Measurements from ENCODE around the gene PI4KA. TPM values are rescaled to one million over a fixed set of nuclear protein-coding genes. Genes with fewer than 3 reads are reported as not detected.
A peak's percentile ranks its signal among the peaks of the same experiment; 100 is the strongest.

The PI4KA gene
- total RNA-seq, 5 donors from 2014 or later (not counting 1 experiment from before 2014, with no cell fraction given), result 135 to 187 (median 143) TPM

- DNase-seq, result no peak
- H3K27me3 ChIP-seq (replicated peaks in 1 of 2; ENCODE audit: control insufficient read depth in 2 of 2, extremely low read depth in 1 of 2, insufficient read depth in 2 of 2, low read length in 1 of 2), result no peaks in the 10 kb centered on the region
- Mint-ChIP-seq H3K9me3 (no peaks in the 10 kb centered on the region), H3K4me3 (no peak overlapping the region), H3K4me1 (peaks cover 18 to 36% (median 32%) of the 10 kb centered on the region in 3 donors), H3K27ac (peak overlapping the region in 1 of 2 donors; percentile 71), H3K27me3 (no peaks in the 10 kb centered on the region), H3K36me3 (peaks cover 27% of the 10 kb centered on the region)
- peaks cover 0 to 20% of the 10 kb centered on the region in 2 experiments for H3K4me1 ChIP-seq (ENCODE audit: control insufficient read depth in 1 of 2, extremely low read depth in 1 of 2, insufficient read depth in 2 of 2, low read length in 2 of 2)
- peaks cover 14 to 33% of the 10 kb centered on the region in 2 donors for H3K36me3 ChIP-seq (ENCODE audit: control insufficient read depth in 2 of 2, extremely low read depth in 1 of 2, insufficient read depth in 1 of 2, low read length in 1 of 2)
- ChIA-PET POLR2A (interaction anchor here in 1 of 2 donors (0.5 kb wide), 1 partner anchor 11 kb away, joined by 4 read pairs; no protein-coding TSS in a partner anchor), CTCF (no interaction called here)
- no peaks in the 10 kb centered on the region for H3K9me3 ChIP-seq
- ATAC-seq (replicated peaks in 1 of 4), result no peak
- peak overlapping the region; percentile 32 for H3K27ac ChIP-seq (ENCODE audit: low read length)
- WGBS (ENCODE audit: insufficient coverage), result 89% methylated on average over 5 of the region's 7 CpGs
- no peak overlapping the region for H3K4me3 ChIP-seq (ENCODE audit: control insufficient read depth in 1 of 2, extremely low read depth in 1 of 2, low read length in 1 of 2)
Measured at GRCh38 chr22:20868025-20868962, 9.7 kb upstream of the PI4KA start.

- Mint-ChIP-seq H3K27me3 (no peaks in the 10 kb centered on the region), H3K4me1 (peaks cover 27 to 43% (median 40%) of the 10 kb centered on the region in 3 donors), H3K9me3 (no peaks in the 10 kb centered on the region), H3K36me3 (peaks cover 26% of the 10 kb centered on the region), H3K27ac (peak overlapping the region; percentile 57 to 71), H3K4me3 (no peak overlapping the region)
- peak in 1 of 35 experiments; percentile 12 for DNase-seq
- H3K27ac ChIP-seq (ENCODE audit: low read length), result peak overlapping the region; percentile 32
- no peaks in the 10 kb centered on the region for H3K9me3 ChIP-seq
- 92% methylated on average over 9 of the region's 11 CpGs for whole genome bisulfite sequencing (ENCODE audit: insufficient coverage)
- ATAC-seq (replicated peaks in 1 of 4), result peak in 1 of 4 experiments; percentile 35
- peaks cover 11 to 38% of the 10 kb centered on the region in 2 donors for H3K36me3 ChIP-seq (ENCODE audit: control insufficient read depth in 2 of 2, extremely low read depth in 1 of 2, insufficient read depth in 1 of 2, low read length in 1 of 2)
- ChIA-PET POLR2A (interaction anchor here (0.5 to 0.7 kb wide), 3 partner anchors 11 to 724 kb away, joined by 3 to 4 read pairs (median 3); no protein-coding TSS in a partner anchor), CTCF (no interaction called here)
- H3K4me3 ChIP-seq (ENCODE audit: control insufficient read depth in 1 of 2, extremely low read depth in 1 of 2, low read length in 1 of 2), result no peak overlapping the region
- peaks cover 0 to 29% of the 10 kb centered on the region in 2 experiments for H3K4me1 ChIP-seq (ENCODE audit: control insufficient read depth in 1 of 2, extremely low read depth in 1 of 2, insufficient read depth in 2 of 2, low read length in 2 of 2)
- H3K27me3 ChIP-seq (replicated peaks in 1 of 2; ENCODE audit: control insufficient read depth in 2 of 2, extremely low read depth in 1 of 2, insufficient read depth in 2 of 2, low read length in 1 of 2), result no peaks in the 10 kb centered on the region
Measured at GRCh38 chr22:20867179-20868024, 8.8 kb upstream of the PI4KA start.

GRCh38 chr22:20866736-20867135 is 8.1 kb upstream of the PI4KA start:
- Histone ChIP-seq H3K4me1 (ENCODE audit: control insufficient read depth in 1 of 2, extremely low read depth in 1 of 2, insufficient read depth in 2 of 2, low read length in 2 of 2) (peaks cover 0 to 32% of the 10 kb centered on the region in 2 experiments), H3K4me3 (ENCODE audit: control insufficient read depth in 1 of 2, extremely low read depth in 1 of 2, low read length in 1 of 2) (no peak overlapping the region), H3K27ac (ENCODE audit: low read length) (peak overlapping the region; percentile 32), H3K36me3 (ENCODE audit: control insufficient read depth in 2 of 2, extremely low read depth in 1 of 2, insufficient read depth in 1 of 2, low read length in 1 of 2) (peaks cover 11 to 38% of the 10 kb centered on the region in 2 donors), H3K9me3 (no peaks in the 10 kb centered on the region), H3K27me3 (replicated peaks in 1 of 2; ENCODE audit: control insufficient read depth in 2 of 2, extremely low read depth in 1 of 2, insufficient read depth in 2 of 2, low read length in 1 of 2) (no peaks in the 10 kb centered on the region)
- H3K27me3 Mint-ChIP-seq, result no peaks in the 10 kb centered on the region
- no peaks in the 10 kb centered on the region for H3K9me3 Mint-ChIP-seq
- WGBS (ENCODE audit: insufficient coverage), result 100% methylated on average over 1 of the region's 5 CpGs
- peaks cover 31% of the 10 kb centered on the region for H3K36me3 Mint-ChIP-seq
- H3K4me1 Mint-ChIP-seq, result peaks cover 33 to 49% (median 46%) of the 10 kb centered on the region in 3 donors
- H3K4me3 Mint-ChIP-seq, result no peak overlapping the region
- ATAC-seq (replicated peaks in 1 of 4), result no peak
- H3K27ac Mint-ChIP-seq, result peak overlapping the region; percentile 12 to 59
- POLR2A ChIA-PET, result interaction anchor here in 1 of 2 donors (0.6 to 0.7 kb wide), 2 partner anchors 23 to 724 kb away, joined by 3 read pairs; no protein-coding TSS in a partner anchor
- CTCF ChIA-PET, result no interaction called here
- no peak for DNase-seq

- no peak overlapping the region for H3K27ac Mint-ChIP-seq
- ChIA-PET CTCF (no interaction called here), POLR2A (no interaction called here)
- H3K27me3 Mint-ChIP-seq, result no peaks in the 10 kb centered on the region
- H3K36me3 Mint-ChIP-seq, result peaks cover 31% of the 10 kb centered on the region
- Histone ChIP-seq H3K4me1 (ENCODE audit: control insufficient read depth in 1 of 2, extremely low read depth in 1 of 2, insufficient read depth in 2 of 2, low read length in 2 of 2) (peaks cover 0 to 33% of the 10 kb centered on the region in 2 experiments), H3K36me3 (ENCODE audit: control insufficient read depth in 2 of 2, extremely low read depth in 1 of 2, insufficient read depth in 1 of 2, low read length in 1 of 2) (peaks cover 11 to 35% of the 10 kb centered on the region in 2 donors), H3K4me3 (ENCODE audit: control insufficient read depth in 1 of 2, extremely low read depth in 1 of 2, low read length in 1 of 2) (no peak overlapping the region), H3K27me3 (replicated peaks in 1 of 2; ENCODE audit: control insufficient read depth in 2 of 2, extremely low read depth in 1 of 2, insufficient read depth in 2 of 2, low read length in 1 of 2) (no peaks in the 10 kb centered on the region), H3K27ac (ENCODE audit: low read length) (no peak overlapping the region), H3K9me3 (no peaks in the 10 kb centered on the region)
- ATAC-seq (replicated peaks in 1 of 4) (no peak), DNase-seq (no peak)
- H3K4me3 Mint-ChIP-seq, result no peak overlapping the region
- H3K9me3 Mint-ChIP-seq, result no peaks in the 10 kb centered on the region
- H3K4me1 Mint-ChIP-seq, result peaks cover 33 to 52% (median 51%) of the 10 kb centered on the region in 3 donors
- WGBS (ENCODE audit: insufficient coverage), result 90% methylated on average over 2 of the region's 8 CpGs
Measured at GRCh38 chr22:20865875-20866445, 7.3 kb upstream of the PI4KA start.

DNA sequence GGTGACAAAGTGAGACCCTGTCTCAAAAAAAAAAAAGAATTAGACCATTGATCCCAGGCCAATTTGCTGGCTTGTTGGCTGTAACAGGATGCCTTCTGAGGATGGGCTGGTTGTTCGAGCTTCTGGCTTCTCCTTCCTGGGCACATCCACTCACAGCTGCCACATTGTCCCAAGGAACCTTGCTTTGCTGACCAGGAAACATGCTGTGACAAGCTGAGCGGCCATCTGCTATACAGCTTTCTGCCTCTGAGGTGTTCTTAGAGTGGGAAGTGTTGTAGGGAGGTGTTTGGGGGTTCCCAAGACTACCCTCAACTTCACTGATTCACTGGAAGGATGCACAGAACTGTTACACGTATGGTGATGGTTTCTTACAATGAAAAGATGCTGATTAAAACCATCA is 6.7 kb upstream of the PI4KA start:
- Mint-ChIP-seq H3K9me3 (no peaks in the 10 kb centered on the region), H3K4me3 (no peak overlapping the region), H3K36me3 (peaks cover 28% of the 10 kb centered on the region), H3K4me1 (peaks cover 33 to 58% (median 57%) of the 10 kb centered on the region in 3 donors), H3K27ac (no peak overlapping the region), H3K27me3 (no peaks in the 10 kb centered on the region)
- H3K27ac ChIP-seq (ENCODE audit: low read length), result no peak overlapping the region
- 100% methylated on average over 2 of the region's 3 CpGs for WGBS (ENCODE audit: insufficient coverage)
- DNase-seq (no peak), ATAC-seq (replicated peaks in 1 of 4) (no peak)
- ChIA-PET CTCF (no interaction called here), POLR2A (no interaction called here)
- peaks cover 0 to 39% of the 10 kb centered on the region in 2 experiments for H3K4me1 ChIP-seq (ENCODE audit: control insufficient read depth in 1 of 2, extremely low read depth in 1 of 2, insufficient read depth in 2 of 2, low read length in 2 of 2)
- no peaks in the 10 kb centered on the region for H3K27me3 ChIP-seq (replicated peaks in 1 of 2; ENCODE audit: control insufficient read depth in 2 of 2, extremely low read depth in 1 of 2, insufficient read depth in 2 of 2, low read length in 1 of 2)
- no peak overlapping the region for H3K4me3 ChIP-seq (ENCODE audit: control insufficient read depth in 1 of 2, extremely low read depth in 1 of 2, low read length in 1 of 2)
- no peaks in the 10 kb centered on the region for H3K9me3 ChIP-seq
- peaks cover 10 to 29% of the 10 kb centered on the region in 2 donors for H3K36me3 ChIP-seq (ENCODE audit: control insufficient read depth in 2 of 2, extremely low read depth in 1 of 2, insufficient read depth in 1 of 2, low read length in 1 of 2)
